Measurements from ENCODE around the gene CLDN16.

- TF ChIP-seq CTCF (IDR thresholded peaks at IDR 0.05) (no peak), ZFX (IDR thresholded peaks at IDR 0.05; ENCODE audit: borderline replicate concordance) (no peak)
Measured at GRCh38 chr3:190429681-190430080, 41.7 kb downstream of the CLDN16 start.

Measured in 22Rv1 (cell line).